OCI-LY7 (cell line): ENCODE results near the gene SRSF7. TPM values are rescaled to one million over a fixed set of nuclear protein-coding genes. Genes with fewer than 3 reads are reported as not detected.

Source experiments
- BruUV-seq: library from RNA; stranded (reverse); fragments of 400-500 nt; replicated peaks from 2 replicates; lab custom pipeline; 2021; lab: Mats Ljungman, UMichigan
- CTCF ChIA-PET: fragments of 300-600 bp; sonication (Branson Sonifier 250); formaldehyde crosslinking; loops from one replicate; lab custom pipeline; 2022; ENCODE audit warnings: antibody characterized with exemption; ENCODE audit not compliant: unreplicated experiment; lab: Charles Lee
- POLR2A ChIA-PET: fragments of 300-600 bp; sonication (Branson Sonifier 250); formaldehyde crosslinking; loops from one replicate; lab custom pipeline; 2022; ENCODE audit warnings: antibody characterized with exemption; lab: Charles Lee
- DNase-seq: peaks from one replicate; pipeline ENCODE4 v3.0.0-alpha.2; 2015; ENCODE audit warnings: low spot score
- H2AFZ ChIP-seq: fragments of 200-600 bp; sonication (generic), shearing (Covaris generic); 2 replicates; pipeline ENCODE4 v1.6.1; 2014; ENCODE audit warnings: mild to moderate bottlenecking, antibody characterized with exemption, low read length, moderate library complexity
- H3K27ac ChIP-seq: fragments of 200-600 bp; sonication (generic); 2 replicates; pipeline ENCODE4 v1.5.1; 2014; ENCODE audit warnings: mixed run types, low read depth, mild to moderate bottlenecking, moderate library complexity, low read length, inconsistent platforms; ENCODE audit not compliant: poor library complexity, severe bottlenecking
- H3K36me3 ChIP-seq: fragments of 200-600 bp; sonication (generic); 2 replicates; pipeline ENCODE4 v1.6.1; 2014; ENCODE audit warnings: mild to moderate bottlenecking, antibody characterized with exemption, low read length, moderate library complexity, mixed read lengths; ENCODE audit not compliant: insufficient read depth
- H3K4me1 ChIP-seq: fragments of 200-600 bp; sonication (generic); 2 replicates; pipeline ENCODE4 v1.5.1; 2014; ENCODE audit warnings: mild to moderate bottlenecking, low read length; ENCODE audit not compliant: insufficient read depth, poor library complexity, severe bottlenecking
- H3K4me2 ChIP-seq: fragments of 200-600 bp; sonication (generic); 2 replicates; pipeline ENCODE4 v1.6.1; 2014; ENCODE audit warnings: mild to moderate bottlenecking, low read length
- H3K4me3 ChIP-seq: fragments of 200-600 bp; sonication (generic); 2 replicates; pipeline ENCODE4 v1.5.1; 2014; ENCODE audit warnings: mild to moderate bottlenecking, low read depth, low read length; ENCODE audit not compliant: poor library complexity, severe bottlenecking
- H3K79me2 ChIP-seq: fragments of 200-600 bp; sonication (generic); 2 replicates; pipeline ENCODE4 v1.6.1; 2016; ENCODE audit warnings: low read depth, mild to moderate bottlenecking, low read length, moderate library complexity, mixed read lengths; ENCODE audit not compliant: insufficient read depth
- H3K9me2 ChIP-seq: fragments of 200-600 bp; sonication (generic); 2 replicates; pipeline ENCODE4 v1.6.1; 2016; ENCODE audit warnings: mild to moderate bottlenecking, low read length, mixed read lengths; ENCODE audit not compliant: insufficient read depth
- H3K9me3 ChIP-seq: fragments of 200-600 bp; sonication (generic); 2 replicates; pipeline ENCODE4 v1.6.1; 2014; ENCODE audit warnings: mild to moderate bottlenecking, mixed run types, low read length, mixed read lengths
- H4K20me1 ChIP-seq: fragments of 200-600 bp; sonication (generic); 2 replicates; pipeline ENCODE4 v1.6.1; 2014; ENCODE audit warnings: mild to moderate bottlenecking, antibody characterized with exemption, low read length, moderate library complexity, mixed read lengths; ENCODE audit not compliant: insufficient read depth
- EZH2phosphoT487 ChIP-seq: fragments of 200-600 bp; sonication (generic); IDR thresholded peaks from 2 replicates; pipeline ENCODE4 v1.6.1; 2018; ENCODE audit warnings: low read depth, borderline replicate concordance, mild to moderate bottlenecking, mixed run types, antibody characterized with exemption, low read length, moderate library complexity, mixed read lengths
- intact Hi-C: fragments of 100-400 bp; cut with micrococcal nuclease; formaldehyde crosslinking; loops from one replicate; pipeline ENCODE4 v1.10.0; 2022; ENCODE audit not compliant: unreplicated experiment
- total RNA-seq, 2 experiments: library from RNA; depleted of rRNA in 1 of 2; stranded (reverse); fragments of >200 nt in 1 of 2; shearing (Covaris generic) in 1 of 2; gene quantifications; 2 replicates each; pipeline ENCODE4 v1.2.3, GENCODE V29; 2014 to 2022
- TF ChIP-seq, protein P1 (sequence below): fragments of 200-600 bp; sonication (generic); conservative IDR thresholded peaks from 2 replicates; pipeline ENCODE4 v1.5.1; 2014; ENCODE audit warnings: mild to moderate bottlenecking, antibody characterized with exemption, low read length, moderate library complexity, mixed read lengths

Gene SRSF7
- total RNA-seq, 2 experiments from 2014 or later: 320 to 337 TPM

DNA sequence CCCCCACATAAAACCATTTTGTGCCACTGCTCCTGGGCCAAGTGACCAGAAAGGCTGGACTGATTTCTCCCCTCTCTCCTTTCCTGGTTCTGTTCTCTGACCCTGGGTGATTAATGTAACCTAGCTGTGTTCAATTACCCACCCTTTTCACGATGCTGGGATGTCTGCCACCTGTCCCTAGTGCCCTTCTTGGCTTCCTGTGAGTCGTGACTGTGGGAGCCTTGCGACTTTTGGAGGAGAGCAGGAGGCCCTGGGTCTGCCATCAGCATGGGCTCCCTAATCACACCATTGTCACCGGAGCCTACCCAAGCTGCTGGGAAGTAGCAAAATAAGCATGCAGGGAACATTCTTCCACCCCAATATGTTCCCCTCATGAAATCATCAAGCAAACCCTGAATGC is 38.3 kb downstream of the SRSF7 start:
- no TSS peak for BruUV-seq
- CTCF ChIA-PET: no interaction called here
- Histone ChIP-seq H4K20me1 (no peaks in the 10 kb centered on the region), H3K79me2 (no peaks in the 10 kb centered on the region), H3K4me1 (peaks cover 21% of the 10 kb centered on the region), H3K27ac (no peak overlapping the region), H3K9me2 (no peaks in the 10 kb centered on the region), H2AFZ (no peak overlapping the region), H3K4me2 (no peak overlapping the region), H3K36me3 (no peaks in the 10 kb centered on the region), H3K9me3 (no peaks in the 10 kb centered on the region), H3K4me3 (no peak overlapping the region)
- intact Hi-C loops: no loop called here
- POLR2A ChIA-PET: interaction anchor here (1.1 kb wide), 1 partner anchor 295 kb away, joined by 4 read pairs; no protein-coding TSS in a partner anchor
- TF ChIP-seq EZH2phosphoT487: no peak
- TF ChIP-seq, protein P1, sequence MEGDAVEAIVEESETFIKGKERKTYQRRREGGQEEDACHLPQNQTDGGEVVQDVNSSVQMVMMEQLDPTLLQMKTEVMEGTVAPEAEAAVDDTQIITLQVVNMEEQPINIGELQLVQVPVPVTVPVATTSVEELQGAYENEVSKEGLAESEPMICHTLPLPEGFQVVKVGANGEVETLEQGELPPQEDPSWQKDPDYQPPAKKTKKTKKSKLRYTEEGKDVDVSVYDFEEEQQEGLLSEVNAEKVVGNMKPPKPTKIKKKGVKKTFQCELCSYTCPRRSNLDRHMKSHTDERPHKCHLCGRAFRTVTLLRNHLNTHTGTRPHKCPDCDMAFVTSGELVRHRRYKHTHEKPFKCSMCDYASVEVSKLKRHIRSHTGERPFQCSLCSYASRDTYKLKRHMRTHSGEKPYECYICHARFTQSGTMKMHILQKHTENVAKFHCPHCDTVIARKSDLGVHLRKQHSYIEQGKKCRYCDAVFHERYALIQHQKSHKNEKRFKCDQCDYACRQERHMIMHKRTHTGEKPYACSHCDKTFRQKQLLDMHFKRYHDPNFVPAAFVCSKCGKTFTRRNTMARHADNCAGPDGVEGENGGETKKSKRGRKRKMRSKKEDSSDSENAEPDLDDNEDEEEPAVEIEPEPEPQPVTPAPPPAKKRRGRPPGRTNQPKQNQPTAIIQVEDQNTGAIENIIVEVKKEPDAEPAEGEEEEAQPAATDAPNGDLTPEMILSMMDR: no peak
- DNase-seq: no peak

DNA sequence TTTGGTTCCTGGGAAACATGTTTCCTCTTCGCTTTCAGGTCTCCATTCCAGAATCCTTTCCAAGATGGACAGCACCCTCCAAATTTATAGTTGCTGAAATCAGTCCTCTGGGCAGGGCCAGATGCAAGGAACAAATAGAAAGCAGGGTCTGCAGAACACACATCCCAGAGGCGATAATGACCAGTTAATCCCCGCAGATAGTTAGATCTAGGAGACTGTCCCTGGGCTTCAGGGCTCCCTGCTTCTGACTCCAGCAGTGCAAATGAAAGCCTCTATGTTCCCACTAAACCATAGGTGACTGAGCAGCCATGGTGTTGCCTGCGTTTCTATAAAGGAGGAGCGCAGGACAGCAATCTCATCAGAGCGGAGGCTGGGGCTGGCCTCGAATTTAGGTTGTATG is 38.7 kb downstream of the SRSF7 start:
- Histone ChIP-seq H3K4me3 (no peak overlapping the region), H3K79me2 (no peaks in the 10 kb centered on the region), H4K20me1 (no peaks in the 10 kb centered on the region), H3K27ac (no peak overlapping the region), H3K4me1 (peaks cover 25% of the 10 kb centered on the region), H3K36me3 (no peaks in the 10 kb centered on the region), H2AFZ (no peak overlapping the region), H3K9me3 (no peaks in the 10 kb centered on the region), H3K4me2 (no peak overlapping the region), H3K9me2 (no peaks in the 10 kb centered on the region)
- POLR2A ChIA-PET: no interaction called here
- no TSS peak for BruUV-seq
- intact Hi-C loops: no loop called here
- TF ChIP-seq EZH2phosphoT487: no peak
- TF ChIP-seq, protein P1: no peak
- no peak for DNase-seq
- CTCF ChIA-PET: no interaction called here

DNA sequence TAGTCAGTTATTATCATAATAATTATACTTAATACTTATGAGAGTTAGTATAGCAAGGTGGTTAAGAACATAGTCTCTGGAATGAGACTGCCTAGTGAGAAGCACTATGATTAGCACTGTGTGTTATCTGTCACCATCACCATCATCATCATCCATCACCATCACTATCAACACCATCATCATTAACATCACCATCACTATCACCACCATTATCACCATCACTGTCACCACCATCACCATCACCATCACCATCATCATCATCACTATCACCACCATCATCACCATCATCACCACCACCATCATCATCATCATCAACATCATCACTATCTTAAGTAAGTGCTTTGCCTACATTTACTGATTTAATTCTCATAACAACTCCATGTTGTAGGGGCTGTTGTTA is 39.6 kb downstream of the SRSF7 start:
- no peaks in the 10 kb centered on the region for H3K9me2 ChIP-seq
- intact Hi-C loops: no loop called here
- H3K36me3 ChIP-seq: no peaks in the 10 kb centered on the region
- ChIA-PET CTCF (no interaction called here), POLR2A (no interaction called here)
- DNase-seq: no peak
- H3K9me3 ChIP-seq: no peaks in the 10 kb centered on the region
- H3K4me2 ChIP-seq: no peak overlapping the region
- H2AFZ ChIP-seq: no peak overlapping the region
- H3K27ac ChIP-seq: no peak overlapping the region
- no peaks in the 10 kb centered on the region for H4K20me1 ChIP-seq
- H3K4me3 ChIP-seq: no peak overlapping the region
- H3K79me2 ChIP-seq: no peaks in the 10 kb centered on the region
- TF ChIP-seq, protein P1: no peak
- TF ChIP-seq EZH2phosphoT487: no peak
- H3K4me1 ChIP-seq: peaks cover 31% of the 10 kb centered on the region
- no TSS peak for BruUV-seq
